H1 (cell line): Measurements from ENCODE around the gene REG3G. TPM values are rescaled to one million over a fixed set of nuclear protein-coding genes. Genes with fewer than 3 reads are reported as not detected.

ENCODE experiments used
- CTCF ChIA-PET: fragments of 300-600 bp; sonication (Branson Sonifier 250); formaldehyde crosslinking; loops from one replicate; lab custom pipeline; 2021; ENCODE audit not compliant: partially characterized antibody; lab: Charles Lee
- POLR2A ChIA-PET: fragments of 300-600 bp; sonication (Branson Sonifier 250); formaldehyde crosslinking; loops from one replicate; lab custom pipeline; 2021; ENCODE audit warnings: inconsistent platforms; ENCODE audit not compliant: partially characterized antibody; lab: Charles Lee
- DNase-seq, 2 experiments: peaks; one replicate each; pipeline versions ENCODE4 v3.0.0 to v3.0.0-alpha.2; 2010 to 2022; ENCODE audit warnings: low spot score in 2 of 2, low read depth in 1 of 2, mixed read lengths in 1 of 2
- FAIRE-seq: peaks from 2 replicates; lab custom pipeline; 2011; peaks lifted over from hg19 to GRCh38; lab: Jason Lieb, UNC
- H2AFZ ChIP-seq: 2 replicates; pipeline ENCODE4 v1.8.1; 2012; ENCODE audit warnings: low read length, inconsistent platforms
- H2AK5ac ChIP-seq: 2 replicates; pipeline ENCODE4 v1.6.1; 2013; ENCODE audit warnings: low read depth, low read length
- H2BK120ac ChIP-seq: replicated peaks from 2 replicates; pipeline ENCODE3; 2013; ENCODE audit warnings: low read depth, low read length, inconsistent platforms
- H2BK12ac ChIP-seq: 2 replicates; pipeline ENCODE4 v1.6.1; 2013; ENCODE audit warnings: low read depth, low read length
- H2BK15ac ChIP-seq: 2 replicates; pipeline ENCODE4 v1.6.1; 2013; ENCODE audit warnings: low read length
- H2BK20ac ChIP-seq: 2 replicates; pipeline ENCODE4 v1.6.1; 2013; ENCODE audit warnings: low read length
- H2BK5ac ChIP-seq: 2 replicates; pipeline ENCODE4 v1.6.1; 2013; ENCODE audit warnings: low read depth, low read length
- H3K14ac ChIP-seq: 2 replicates; pipeline ENCODE4 v1.6.1; 2013; ENCODE audit warnings: inconsistent platforms; ENCODE audit not compliant: insufficient read length
- H3K18ac ChIP-seq: 2 replicates; pipeline ENCODE4 v1.6.1; 2013; ENCODE audit warnings: low read length; ENCODE audit errors: extremely low read depth
- H3K23ac ChIP-seq: 2 replicates; pipeline ENCODE4 v1.6.1; 2013; ENCODE audit warnings: inconsistent platforms; ENCODE audit not compliant: insufficient read length
- H3K23me2 ChIP-seq: 2 replicates; pipeline ENCODE4 v1.6.1; 2013; ENCODE audit warnings: low read depth, low read length
- H3K27ac ChIP-seq: 2 replicates; pipeline ENCODE4 v1.6.1; 2011; ENCODE audit warnings: low read depth, low read length, inconsistent platforms
- H3K27me3 ChIP-seq, 4 experiments: replicated peaks in 1 of 4; 1 replicate in 1 of 4; 2 replicates in 3 of 4; pipeline versions ENCODE4 v1.6.1 to v1.8.1; 2011 to 2013; ENCODE audit warnings: low read length in 3 of 4, mild to moderate bottlenecking in 3 of 4, inconsistent platforms in 2 of 4, mixed read lengths in 2 of 4, moderate library complexity in 1 of 4; ENCODE audit not compliant: control insufficient read depth in 3 of 4, insufficient read depth in 3 of 4; ENCODE audit errors: extremely low read depth in 1 of 4
- H3K36me3 ChIP-seq, 4 experiments: 2 replicates each; pipeline versions ENCODE4 v1.6.1 to v1.8.1; 2011 to 2013; ENCODE audit warnings: mild to moderate bottlenecking in 4 of 4, low read length in 3 of 4, moderate library complexity in 2 of 4, control low read depth in 1 of 4, inconsistent platforms in 1 of 4; ENCODE audit not compliant: insufficient read depth in 4 of 4, control insufficient read depth in 2 of 4
- H3K4ac ChIP-seq: replicated peaks from 2 replicates; pipeline ENCODE3; 2013; ENCODE audit warnings: low read length, low read depth, mixed read lengths, inconsistent platforms; ENCODE audit not compliant: insufficient read length
- H3K4me1 ChIP-seq, 4 experiments: replicated peaks in 1 of 4; 1 replicate in 1 of 4; 2 replicates in 3 of 4; pipeline versions ENCODE4 v1.6.1 to v1.8.1; 2011 to 2013; ENCODE audit warnings: low read length in 3 of 4, inconsistent platforms in 2 of 4, mixed read lengths in 1 of 4; ENCODE audit not compliant: insufficient read depth in 4 of 4, control insufficient read depth in 3 of 4
- H3K4me2 ChIP-seq, 2 experiments: 2 replicates each; pipeline versions ENCODE4 v1.6.1 to v1.8.1; 2011 to 2013; ENCODE audit warnings: low read depth in 2 of 2, low read length in 2 of 2, control low read depth in 1 of 2, inconsistent platforms in 1 of 2, mild to moderate bottlenecking in 1 of 2; ENCODE audit not compliant: insufficient read depth in 1 of 2
- H3K4me3 ChIP-seq, 4 experiments: fragments of 200-600, 300-600 bp in 1 of 4; sonication (generic), shearing (Covaris generic), sonication (Bioruptor Twin) in 1 of 4; 2 replicates each; pipeline versions ENCODE4 v1.5.1 to v1.8.1; 2011 to 2016; ENCODE audit warnings: low read length in 4 of 4, low read depth in 3 of 4, control low read depth in 2 of 4, inconsistent platforms in 2 of 4, mild to moderate bottlenecking in 2 of 4, mixed read lengths in 1 of 4, moderate library complexity in 1 of 4; ENCODE audit not compliant: insufficient read depth in 2 of 4; ENCODE audit errors: extremely low read depth in 1 of 4
- H3K56ac ChIP-seq: replicated peaks from 2 replicates; pipeline ENCODE3; 2013; ENCODE audit warnings: low read depth, mild to moderate bottlenecking, mixed read lengths, low read length, inconsistent platforms; ENCODE audit not compliant: insufficient read length
- H3K79me1 ChIP-seq: 2 replicates; pipeline ENCODE4 v1.6.1; 2013; ENCODE audit warnings: low read depth, low read length, control low read depth
- H3K79me2 ChIP-seq, 2 experiments: 2 replicates each; pipeline versions ENCODE4 v1.6.1 to v1.8.1; 2012 to 2013; ENCODE audit warnings: low read length in 2 of 2, mild to moderate bottlenecking in 2 of 2, inconsistent platforms in 1 of 2; ENCODE audit not compliant: insufficient read depth in 2 of 2, control insufficient read depth in 1 of 2
- H3K9ac ChIP-seq, 4 experiments: replicated peaks in 1 of 4; 1 replicate in 1 of 4; 2 replicates in 3 of 4; pipeline versions ENCODE4 v1.6.1 to v1.8.1; 2011 to 2013; ENCODE audit warnings: low read depth in 3 of 4, low read length in 3 of 4, control low read depth in 2 of 4, mild to moderate bottlenecking in 2 of 4, moderate library complexity in 2 of 4, inconsistent platforms in 1 of 4; ENCODE audit errors: extremely low read depth in 1 of 4
- H3K9me3 ChIP-seq, 2 experiments: 2 replicates each; pipeline versions ENCODE4 v1.6.1 to v1.8.1; 2012 to 2013; ENCODE audit warnings: mild to moderate bottlenecking in 2 of 2, moderate library complexity in 2 of 2, control low read depth in 1 of 2, inconsistent platforms in 1 of 2, low read depth in 1 of 2, low read length in 1 of 2, mixed read lengths in 1 of 2; ENCODE audit not compliant: insufficient read depth in 2 of 2
- H4K20me1 ChIP-seq, 2 experiments: replicated peaks in 1 of 2; 2 replicates each; pipeline versions ENCODE3 to v1.8.1; 2011 to 2013; ENCODE audit warnings: inconsistent platforms in 2 of 2, low read length in 2 of 2, mild to moderate bottlenecking in 1 of 2; ENCODE audit not compliant: insufficient read depth in 2 of 2, control insufficient read depth in 1 of 2
- H4K5ac ChIP-seq: 2 replicates; pipeline ENCODE4 v1.6.1; 2013; ENCODE audit warnings: low read length, low read depth, mixed read lengths, inconsistent platforms; ENCODE audit not compliant: insufficient read length
- H4K8ac ChIP-seq: 2 replicates; pipeline ENCODE4 v1.8.0; 2013; ENCODE audit warnings: mild to moderate bottlenecking, moderate library complexity, low read length, inconsistent platforms; ENCODE audit not compliant: insufficient read depth; ENCODE audit errors: extremely low read depth
- H4K91ac ChIP-seq: replicated peaks from 2 replicates; pipeline ENCODE3; 2013; ENCODE audit warnings: low read length, mixed read lengths, inconsistent platforms; ENCODE audit not compliant: insufficient read length
- FOSL1 ChIP-seq: IDR thresholded peaks from 2 replicates; pipeline ENCODE4 v1.6.1; 2011; ENCODE audit warnings: mild to moderate bottlenecking, low read depth, low read length, moderate library complexity; ENCODE audit not compliant: insufficient read depth
- GTF2F1 ChIP-seq: IDR thresholded peaks from 2 replicates; pipeline ENCODE4 v1.6.1; 2012; ENCODE audit warnings: low read depth, low read length, improper control_type of control experiment, borderline replicate concordance
- JUN ChIP-seq: IDR thresholded peaks from 2 replicates; pipeline ENCODE4 v1.6.1; 2011; ENCODE audit warnings: low read depth, mild to moderate bottlenecking, improper control_type of control experiment, low read length
- MAFK ChIP-seq: IDR thresholded peaks from 2 replicates; pipeline ENCODE4 v1.6.1; 2012; ENCODE audit warnings: low read depth, mild to moderate bottlenecking, improper control_type of control experiment, low read length
- RFX5 ChIP-seq: IDR thresholded peaks from 2 replicates; pipeline ENCODE4 v1.6.1; 2011; ENCODE audit warnings: low read depth, low read length, improper control_type of control experiment, borderline replicate concordance
- SIRT6 ChIP-seq: IDR thresholded peaks from one replicate; pipeline ENCODE4 v1.7.1; 2012; ENCODE audit warnings: low read length, inconsistent platforms
- SIX5 ChIP-seq: IDR thresholded peaks from 2 replicates; pipeline ENCODE4 v1.6.1; 2011; ENCODE audit warnings: mild to moderate bottlenecking, low read depth, low read length
- SP1 ChIP-seq: IDR thresholded peaks from 2 replicates; pipeline ENCODE4 v1.6.1; 2011; ENCODE audit warnings: low read depth, low read length
- TBP ChIP-seq: IDR thresholded peaks from 2 replicates; pipeline ENCODE4 v1.6.1; 2011; ENCODE audit warnings: low read depth, low read length, improper control_type of control experiment
- TCF12 ChIP-seq: IDR thresholded peaks from 2 replicates; pipeline ENCODE4 v1.6.1; 2011; ENCODE audit warnings: low read depth, mild to moderate bottlenecking, low read length
- WGBS, 2 experiments: shearing (Covaris generic) in 1 of 2; methylation state at CpG; one replicate each; pipeline versions ENCODE4 v1.1.6 to v1.1.7; 2013 to 2015; ENCODE audit warnings: low lambda C conversion rate in 2 of 2, mixed read lengths in 2 of 2, inconsistent platforms in 1 of 2, low coverage in 1 of 2, missing lambda C conversion rate in 1 of 2; ENCODE audit not compliant: insufficient replicate concordance in 2 of 2, insufficient coverage in 1 of 2, insufficient read length in 1 of 2; ENCODE audit errors: extremely low coverage in 1 of 2, missing lambda C conversion rate in 1 of 2; 5-methylcytosine and 5-hydroxymethylcytosine counted together
- polyA plus RNA-seq, 7 experiments: library from polyadenylated mRNA; depleted of rRNA in 3 of 7; stranded (reverse) in 5 of 7; unstranded in 2 of 7; fragments of >200 nt in 5 of 7; fragments of 200-250 nt in 2 of 7; gene quantifications; 1 replicate in 5 of 7; 2 replicates in 1 of 7; 4 replicates in 1 of 7; pipeline versions ENCODE4 v1.2.1 to v1.2.3, GENCODE V29; 2011 to 2013; ENCODE audit warnings: missing spikeins in 2 of 7, mixed read lengths in 2 of 7
- total RNA-seq: library from RNA; stranded (reverse); fragmentation: NEBNext Ultra II Directional; extraction: Animal tissue kit (Norgen Biotek cat#: 25700); gene quantifications from 2 replicates; pipeline ENCODE4 v1.2.1, GENCODE V29; 2021

REG3G gene
- total and polyA plus RNA-seq, 2 of the 8 experiments (the other 6 are each of a cell fraction or from before 2014, with no cell fraction given), result not detected

GRCh38 chr2:78984386-78984785 is 41.1 kb upstream of the REG3G start:
- no peak overlapping the region for H3K4ac ChIP-seq
- H2BK5ac ChIP-seq, result no peak overlapping the region
- H2AK5ac ChIP-seq, result no peak overlapping the region
- peaks cover 0 to 1% (median under 1%) of the 10 kb centered on the region in 4 experiments; a peak in 4 of 7 replicates for H3K4me1 ChIP-seq
- no peak overlapping the region for H3K56ac ChIP-seq
- WGBS, 2 experiments, result 98% methylated on average over 7 of the region's 7 CpGs; no CpG with 5 or more reads in 1 of the 2 experiments
- H2AFZ ChIP-seq, result no peak overlapping the region
- H3K79me2 ChIP-seq, result no peaks in the 10 kb centered on the region
- no peaks in the 10 kb centered on the region for H3K27me3 ChIP-seq
- no peaks in the 10 kb centered on the region for H3K9me3 ChIP-seq
- no peaks in the 10 kb centered on the region for H3K79me1 ChIP-seq
- no peak overlapping the region for H2BK20ac ChIP-seq
- no peak overlapping the region for H3K9ac ChIP-seq
- H4K91ac ChIP-seq, result no peak overlapping the region
- no peaks in the 10 kb centered on the region for H3K36me3 ChIP-seq
- no peak overlapping the region for H2BK120ac ChIP-seq
- no peak overlapping the region for H2BK12ac ChIP-seq
- no peak overlapping the region for H4K8ac ChIP-seq
- no peak overlapping the region for H4K5ac ChIP-seq
- H4K20me1 ChIP-seq, result no peaks in the 10 kb centered on the region
- H3K23ac ChIP-seq, result no peak overlapping the region
- POLR2A ChIA-PET, result no interaction called here
- FAIRE-seq, result no peak
- no peak overlapping the region for H3K18ac ChIP-seq
- H3K4me2 ChIP-seq, result no peak overlapping the region
- no peak overlapping the region for H2BK15ac ChIP-seq
- H3K4me3 ChIP-seq, result no peak overlapping the region
- no peak for TF ChIP-seq JUN
- TF ChIP-seq FOSL1, result no peak
- TF ChIP-seq TBP, result no peak
- TF ChIP-seq RFX5, result no peak
- TF ChIP-seq TCF12, result no peak
- TF ChIP-seq GTF2F1, result no peak
- no peak for TF ChIP-seq SIX5
- TF ChIP-seq SIRT6, result no peak
- TF ChIP-seq SP1, result no peak
- no peak for TF ChIP-seq MAFK
- TF ChIP-seq, all 59 proteins: peak for 0
- Histone ChIP-seq H3K23me2 (no peaks in the 10 kb centered on the region), H3K27ac (no peak overlapping the region), H3K14ac (no peak overlapping the region)
- CTCF ChIA-PET, result interaction anchor here (6.6 to 8.4 kb wide), 2 partner anchors 7 to 310 kb away, joined by 65 to 67 read pairs; no protein-coding TSS in a partner anchor
- DNase-seq, result no peak
